Ishikawa (cell line): ENCODE results near the gene ZDHHC1.

Source experiments
- CEBPB ChIP-seq: IDR thresholded peaks from 2 replicates; pipeline ENCODE4 v1.6.1; 2012
- CREB1 ChIP-seq: IDR thresholded peaks from 2 replicates; pipeline ENCODE4 v1.6.1; 2012; ENCODE audit warnings: low read depth
- EGR1 ChIP-seq: IDR thresholded peaks from 2 replicates; pipeline ENCODE4 v1.6.1; 2012
- EP300 ChIP-seq: IDR thresholded peaks from 2 replicates; pipeline ENCODE4 v1.6.1; 2012; ENCODE audit warnings: borderline replicate concordance
- FOXM1 ChIP-seq: IDR thresholded peaks from 2 replicates; pipeline ENCODE4 v1.6.1; 2012; ENCODE audit warnings: low read depth, borderline replicate concordance
- NFIC ChIP-seq: IDR thresholded peaks from 2 replicates; pipeline ENCODE4 v1.6.1; 2012
- RAD21 ChIP-seq: IDR thresholded peaks from 2 replicates; pipeline ENCODE4 v1.6.1; 2012; ENCODE audit warnings: low read depth
- TAF1 ChIP-seq: IDR thresholded peaks from 2 replicates; pipeline ENCODE4 v1.6.1; 2012; ENCODE audit warnings: low read depth, mild to moderate bottlenecking
- TCF12 ChIP-seq: IDR thresholded peaks from 2 replicates; pipeline ENCODE4 v1.6.1; 2012; ENCODE audit warnings: low read depth
- TEAD4 ChIP-seq: IDR thresholded peaks from 2 replicates; pipeline ENCODE4 v1.6.1; 2012
- YY1 ChIP-seq: IDR thresholded peaks from 2 replicates; pipeline ENCODE4 v1.6.1; 2012; ENCODE audit warnings: low read depth
- ZBTB7A ChIP-seq: IDR thresholded peaks from 2 replicates; pipeline ENCODE4 v1.6.1; 2012; ENCODE audit warnings: low read depth
- TF ChIP-seq, protein P1 (sequence below): IDR thresholded peaks from 2 replicates; pipeline ENCODE4 v1.6.1; 2012; ENCODE audit warnings: low read depth, mild to moderate bottlenecking
- TF ChIP-seq, protein P2 (sequence below): IDR thresholded peaks from 2 replicates; pipeline ENCODE4 v1.6.1; 2012
- TF ChIP-seq, protein P3 (sequence below): IDR thresholded peaks from 2 replicates; pipeline ENCODE4 v1.6.1; 2012

The ZDHHC1 gene

DNA sequence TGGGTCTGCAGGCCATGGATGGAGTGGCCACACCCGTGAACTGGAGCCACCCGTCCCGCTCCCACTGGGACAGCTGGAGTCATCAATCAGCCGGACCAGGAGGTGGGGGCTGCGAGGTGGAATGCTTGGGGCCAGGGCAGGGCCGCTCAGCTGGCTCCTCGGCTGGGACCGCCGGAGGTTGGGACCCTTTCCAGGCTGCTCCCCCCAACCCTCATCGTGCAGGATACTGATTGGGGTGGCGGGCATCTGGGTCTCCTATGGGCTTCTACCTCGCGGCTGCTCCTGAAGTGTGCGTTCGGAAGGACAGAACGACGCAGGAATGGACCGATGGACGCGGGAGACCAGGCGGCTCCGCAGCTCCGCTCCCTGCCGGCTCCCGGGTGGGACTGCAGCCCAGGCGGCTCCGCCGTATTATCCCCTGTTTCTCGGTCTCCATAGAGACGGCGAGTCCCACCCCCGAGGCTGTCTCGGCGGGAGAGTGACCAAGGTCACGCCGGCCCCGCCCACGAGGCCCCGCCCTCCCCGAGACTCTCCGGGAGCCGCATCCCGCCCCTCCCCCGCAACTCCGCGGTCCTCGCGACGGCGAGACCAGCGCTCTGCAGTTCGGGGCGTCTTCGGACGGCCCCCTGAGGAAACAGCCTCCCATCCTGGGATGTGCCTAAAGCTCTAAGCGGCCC, 23.0 kb downstream of the ZDHHC1 start, which contains the start of gene TPPP3:
Gene TPPP3 (minus strand): TSS at position 388 of the 677 bp plus-strand sequence. CDS start 2,387 bp downstream, outside the sequence.
- TF ChIP-seq, protein P1, sequence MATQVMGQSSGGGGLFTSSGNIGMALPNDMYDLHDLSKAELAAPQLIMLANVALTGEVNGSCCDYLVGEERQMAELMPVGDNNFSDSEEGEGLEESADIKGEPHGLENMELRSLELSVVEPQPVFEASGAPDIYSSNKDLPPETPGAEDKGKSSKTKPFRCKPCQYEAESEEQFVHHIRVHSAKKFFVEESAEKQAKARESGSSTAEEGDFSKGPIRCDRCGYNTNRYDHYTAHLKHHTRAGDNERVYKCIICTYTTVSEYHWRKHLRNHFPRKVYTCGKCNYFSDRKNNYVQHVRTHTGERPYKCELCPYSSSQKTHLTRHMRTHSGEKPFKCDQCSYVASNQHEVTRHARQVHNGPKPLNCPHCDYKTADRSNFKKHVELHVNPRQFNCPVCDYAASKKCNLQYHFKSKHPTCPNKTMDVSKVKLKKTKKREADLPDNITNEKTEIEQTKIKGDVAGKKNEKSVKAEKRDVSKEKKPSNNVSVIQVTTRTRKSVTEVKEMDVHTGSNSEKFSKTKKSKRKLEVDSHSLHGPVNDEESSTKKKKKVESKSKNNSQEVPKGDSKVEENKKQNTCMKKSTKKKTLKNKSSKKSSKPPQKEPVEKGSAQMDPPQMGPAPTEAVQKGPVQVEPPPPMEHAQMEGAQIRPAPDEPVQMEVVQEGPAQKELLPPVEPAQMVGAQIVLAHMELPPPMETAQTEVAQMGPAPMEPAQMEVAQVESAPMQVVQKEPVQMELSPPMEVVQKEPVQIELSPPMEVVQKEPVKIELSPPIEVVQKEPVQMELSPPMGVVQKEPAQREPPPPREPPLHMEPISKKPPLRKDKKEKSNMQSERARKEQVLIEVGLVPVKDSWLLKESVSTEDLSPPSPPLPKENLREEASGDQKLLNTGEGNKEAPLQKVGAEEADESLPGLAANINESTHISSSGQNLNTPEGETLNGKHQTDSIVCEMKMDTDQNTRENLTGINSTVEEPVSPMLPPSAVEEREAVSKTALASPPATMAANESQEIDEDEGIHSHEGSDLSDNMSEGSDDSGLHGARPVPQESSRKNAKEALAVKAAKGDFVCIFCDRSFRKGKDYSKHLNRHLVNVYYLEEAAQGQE = no peak
- TF ChIP-seq NFIC = no peak
- no peak for TF ChIP-seq CREB1
- no peak for TF ChIP-seq ZBTB7A
- TF ChIP-seq YY1 = no peak
- TF ChIP-seq TAF1 = no peak; the same call in 1 of the 2 replicates
- TF ChIP-seq TEAD4 = no peak
- TF ChIP-seq RAD21 = peak; percentile 43; the same call in 1 of the 2 replicates
- no peak for TF ChIP-seq TCF12

DNA sequence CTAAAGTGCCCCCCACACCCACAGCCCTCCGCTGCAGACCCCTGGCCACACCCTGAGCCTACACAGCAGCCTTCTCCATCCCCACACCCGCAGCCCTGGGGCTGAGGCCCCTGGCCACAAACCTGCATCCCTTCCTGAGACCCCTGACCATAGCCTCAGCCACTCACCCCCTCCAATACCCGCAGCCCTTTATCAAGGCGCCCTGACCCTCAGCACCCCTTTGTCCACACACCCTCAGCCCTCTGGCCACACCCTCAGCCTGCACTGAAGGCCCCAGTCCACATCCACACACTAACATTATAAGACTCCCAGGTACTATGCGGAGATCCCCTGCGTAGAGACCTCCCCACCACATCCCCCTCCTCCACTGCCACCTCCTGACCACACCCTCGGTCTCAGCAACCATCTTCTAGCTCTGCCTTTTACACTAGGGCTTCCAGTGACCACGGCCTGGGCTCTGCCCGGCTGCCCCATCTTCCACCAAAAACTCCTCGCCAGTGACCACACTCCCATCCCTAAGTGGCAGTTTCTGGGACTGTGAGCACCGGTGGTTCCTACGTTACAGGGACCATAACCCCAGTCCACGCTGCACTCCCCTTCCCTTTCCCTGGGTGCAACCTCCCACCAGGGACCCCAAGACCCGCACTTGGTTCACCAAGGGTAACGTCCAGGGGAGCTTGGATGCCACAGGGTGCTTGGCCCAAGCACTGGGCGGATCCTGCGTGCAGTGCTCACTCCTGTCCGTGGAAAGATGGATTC, 23.8 kb downstream of the ZDHHC1 start:
- TF ChIP-seq TCF12 = no peak
- TF ChIP-seq, protein P2, sequence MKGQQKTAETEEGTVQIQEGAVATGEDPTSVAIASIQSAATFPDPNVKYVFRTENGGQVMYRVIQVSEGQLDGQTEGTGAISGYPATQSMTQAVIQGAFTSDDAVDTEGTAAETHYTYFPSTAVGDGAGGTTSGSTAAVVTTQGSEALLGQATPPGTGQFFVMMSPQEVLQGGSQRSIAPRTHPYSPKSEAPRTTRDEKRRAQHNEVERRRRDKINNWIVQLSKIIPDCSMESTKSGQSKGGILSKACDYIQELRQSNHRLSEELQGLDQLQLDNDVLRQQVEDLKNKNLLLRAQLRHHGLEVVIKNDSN = no peak

DNA sequence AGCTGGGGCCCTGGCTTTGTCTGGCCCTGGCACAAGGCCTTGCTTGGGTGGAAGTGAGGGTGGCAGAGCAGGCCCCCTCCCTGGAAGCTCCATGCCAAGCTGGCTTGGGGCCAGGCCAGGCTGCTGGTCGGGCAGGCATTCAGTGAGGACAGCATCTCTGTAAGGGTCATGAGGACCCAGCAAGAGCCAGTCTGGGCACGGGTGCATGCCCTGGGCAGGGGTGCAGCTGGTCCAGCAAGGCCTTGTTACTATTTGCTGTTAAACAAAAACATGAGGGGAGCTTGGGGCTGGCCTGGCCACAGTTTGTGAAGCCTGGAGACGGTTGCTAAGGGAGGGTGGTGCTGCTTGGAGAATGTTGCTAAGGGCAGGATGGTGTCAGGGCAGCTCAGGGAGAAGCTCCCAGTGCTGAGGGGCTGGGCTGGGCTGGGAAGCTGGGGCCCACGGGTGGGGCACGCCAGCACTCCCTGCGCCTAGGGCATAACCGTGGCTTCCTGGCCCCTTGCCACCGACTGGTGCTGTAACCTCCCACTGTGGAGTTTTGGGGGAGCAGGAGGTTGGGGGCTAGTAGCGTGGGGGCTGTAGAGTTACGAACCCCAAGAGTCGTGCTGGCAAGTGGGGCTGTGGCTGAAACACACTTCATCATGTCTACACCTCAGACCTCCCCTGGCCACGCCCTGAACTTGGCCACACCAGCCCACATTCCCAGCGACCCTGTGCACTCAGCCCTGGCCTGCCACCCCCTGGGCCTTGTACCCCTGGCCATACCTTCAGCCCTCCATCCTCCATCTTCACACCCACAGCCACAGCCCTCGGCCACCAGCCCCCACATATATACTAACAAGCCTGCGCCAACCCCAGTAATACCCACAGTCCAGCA, 24.6 kb downstream of the ZDHHC1 start:
- no peak for TF ChIP-seq ZBTB7A
- no peak for TF ChIP-seq EP300
- TF ChIP-seq TCF12 = no peak
- TF ChIP-seq, protein P1 = no peak
- TF ChIP-seq, protein P2 = no peak
- TF ChIP-seq TAF1 = no peak
- no peak for TF ChIP-seq EGR1
- TF ChIP-seq, protein P3, sequence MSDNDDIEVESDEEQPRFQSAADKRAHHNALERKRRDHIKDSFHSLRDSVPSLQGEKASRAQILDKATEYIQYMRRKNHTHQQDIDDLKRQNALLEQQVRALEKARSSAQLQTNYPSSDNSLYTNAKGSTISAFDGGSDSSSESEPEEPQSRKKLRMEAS = no peak
- TF ChIP-seq CREB1 = no peak
- TF ChIP-seq YY1 = no peak
- no peak for TF ChIP-seq CEBPB
- TF ChIP-seq NFIC = no peak

DNA sequence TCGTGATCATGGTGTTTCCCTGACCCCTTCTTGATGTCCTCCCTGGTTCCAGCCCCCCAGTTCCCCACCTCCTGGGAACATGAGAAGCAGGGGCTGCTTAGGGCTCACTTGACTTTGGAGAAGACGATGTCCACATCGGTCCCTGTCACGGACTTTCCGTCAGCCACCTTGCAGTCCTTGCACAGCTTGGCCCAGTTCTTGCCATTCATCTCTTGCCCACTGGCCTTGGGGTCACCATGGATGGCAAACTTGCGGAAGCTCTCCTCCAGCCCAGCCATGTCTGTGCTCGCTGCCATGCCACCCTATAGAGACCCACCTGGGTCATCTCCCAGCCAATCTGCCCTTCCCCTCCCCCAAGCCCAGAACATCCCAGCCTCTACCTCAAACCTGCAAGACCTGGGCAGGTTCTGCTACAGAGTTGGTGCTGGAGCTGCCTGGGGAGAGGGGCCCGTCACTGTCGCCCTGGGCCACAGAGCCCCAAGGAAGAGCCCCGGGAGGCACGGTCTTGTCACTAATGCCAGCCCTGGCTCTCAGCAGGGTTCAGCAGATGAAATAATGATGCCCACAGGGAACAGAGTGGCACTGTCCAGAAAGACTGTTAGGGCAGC, 25.4 kb downstream of the ZDHHC1 start:
- no peak for TF ChIP-seq EGR1
- TF ChIP-seq, protein P2 = no peak

DNA sequence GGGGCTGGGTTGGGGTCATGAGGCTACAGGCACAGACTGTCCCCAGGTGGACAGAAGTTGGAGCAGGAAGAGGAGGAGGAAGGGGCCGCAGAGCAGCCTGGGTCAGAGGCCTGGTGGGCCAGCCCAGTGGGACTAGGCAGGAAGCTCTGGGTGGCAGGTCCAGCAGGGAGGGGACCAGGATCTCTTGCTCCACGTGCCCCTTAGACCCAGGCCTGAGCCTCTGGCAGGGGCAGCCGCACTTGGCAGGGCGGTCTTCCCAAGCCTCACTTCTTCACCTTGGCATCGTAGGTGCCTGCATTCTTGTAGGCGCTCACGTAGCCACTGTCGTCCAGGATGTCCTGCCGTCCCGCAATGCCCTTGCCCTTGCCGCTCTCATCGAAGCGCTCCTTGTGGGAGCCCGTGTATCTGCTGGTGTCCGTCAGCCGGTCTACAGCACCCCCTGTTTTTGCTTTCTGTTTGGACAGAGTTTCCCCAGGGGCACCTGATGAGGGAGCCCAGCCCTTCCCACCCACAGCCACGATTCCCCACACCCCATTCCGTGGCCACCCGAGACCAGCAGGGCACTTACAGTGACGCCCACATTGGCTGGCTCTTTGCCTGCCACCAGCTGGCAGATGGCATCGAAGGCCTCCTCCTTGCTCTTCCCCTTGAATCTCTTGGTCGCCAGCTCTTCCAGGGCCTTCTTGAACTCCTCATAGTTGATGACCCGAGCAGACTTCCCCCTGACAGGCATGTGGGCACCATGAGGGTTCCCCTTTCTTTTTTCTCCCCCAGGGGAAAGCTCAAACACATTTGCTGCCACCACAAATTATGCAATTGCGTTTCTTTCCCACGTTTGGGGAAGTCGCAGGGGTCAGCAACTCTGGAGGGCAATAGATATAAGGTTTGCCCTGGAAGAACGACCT, 26.1 kb downstream of the ZDHHC1 start:
- TF ChIP-seq, protein P2 = no peak
- no peak for TF ChIP-seq TEAD4
- TF ChIP-seq, protein P3 = no peak
- no peak for TF ChIP-seq CREB1
- TF ChIP-seq EGR1 = no peak
- TF ChIP-seq ZBTB7A = no peak
- TF ChIP-seq TAF1 = no peak
- TF ChIP-seq TCF12 = no peak
- TF ChIP-seq CEBPB = no peak
- TF ChIP-seq, protein P1 = no peak
- no peak for TF ChIP-seq NFIC
- TF ChIP-seq EP300 = no peak
- TF ChIP-seq RAD21 = no peak
- no peak for TF ChIP-seq FOXM1
- TF ChIP-seq YY1 = no peak
